ENCODE results near the gene ZNF473.

The ZNF473 gene

GRCh38 chr19:50051964-50052363, 26.2 kb downstream of the ZNF473 start:
- Histone ChIP-seq H3K79me2 (ENCODE audit: insufficient read depth, low read length) (no peaks in the 10 kb centered on the region), H3K27me3 (ENCODE audit: insufficient read depth, low read length, poor library complexity, severe bottlenecking) (no peaks in the 10 kb centered on the region), H3K4me3 (ENCODE audit: low read length, poor library complexity, severe bottlenecking) (no peak overlapping the region), H3K4me1 (ENCODE audit: insufficient read depth, low read length, poor library complexity, severe bottlenecking) (no peaks in the 10 kb centered on the region), H4K20me1 (ENCODE audit: insufficient read depth, low read length, poor library complexity, severe bottlenecking) (no peaks in the 10 kb centered on the region), H2AFZ (ENCODE audit: low read length) (no peak overlapping the region), H3K9ac (ENCODE audit: low read depth, low read length, poor library complexity, severe bottlenecking) (no peak overlapping the region), H3K9me2 (replicated peaks; ENCODE audit: low read depth, low read length) (no peaks in the 10 kb centered on the region), H3K9me3 (ENCODE audit: insufficient read depth, low read depth, low read length) (no peaks in the 10 kb centered on the region), H3F3A (ENCODE audit: low read depth) (no peaks in the 10 kb centered on the region), H3K36me3 (ENCODE audit: insufficient read depth, low read length) (peaks cover 11% of the 10 kb centered on the region; the same call in 1 of the 2 replicates), H3K4me2 (ENCODE audit: low read depth, low read length, poor library complexity, severe bottlenecking) (no peak overlapping the region)
- no peak for TF ChIP-seq EZH2phosphoT487 (IDR thresholded peaks at IDR 0.05; ENCODE audit: borderline replicate concordance)
- TF ChIP-seq, protein P1, sequence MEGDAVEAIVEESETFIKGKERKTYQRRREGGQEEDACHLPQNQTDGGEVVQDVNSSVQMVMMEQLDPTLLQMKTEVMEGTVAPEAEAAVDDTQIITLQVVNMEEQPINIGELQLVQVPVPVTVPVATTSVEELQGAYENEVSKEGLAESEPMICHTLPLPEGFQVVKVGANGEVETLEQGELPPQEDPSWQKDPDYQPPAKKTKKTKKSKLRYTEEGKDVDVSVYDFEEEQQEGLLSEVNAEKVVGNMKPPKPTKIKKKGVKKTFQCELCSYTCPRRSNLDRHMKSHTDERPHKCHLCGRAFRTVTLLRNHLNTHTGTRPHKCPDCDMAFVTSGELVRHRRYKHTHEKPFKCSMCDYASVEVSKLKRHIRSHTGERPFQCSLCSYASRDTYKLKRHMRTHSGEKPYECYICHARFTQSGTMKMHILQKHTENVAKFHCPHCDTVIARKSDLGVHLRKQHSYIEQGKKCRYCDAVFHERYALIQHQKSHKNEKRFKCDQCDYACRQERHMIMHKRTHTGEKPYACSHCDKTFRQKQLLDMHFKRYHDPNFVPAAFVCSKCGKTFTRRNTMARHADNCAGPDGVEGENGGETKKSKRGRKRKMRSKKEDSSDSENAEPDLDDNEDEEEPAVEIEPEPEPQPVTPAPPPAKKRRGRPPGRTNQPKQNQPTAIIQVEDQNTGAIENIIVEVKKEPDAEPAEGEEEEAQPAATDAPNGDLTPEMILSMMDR (conservative IDR thresholded peaks at IDR 0.05; ENCODE audit: low read length), result no peak

GRCh38 chr19:50053119-50053518, 27.3 kb downstream of the ZNF473 start:
- H2AFZ ChIP-seq (ENCODE audit: low read length), result no peak overlapping the region
- H3K27me3 ChIP-seq (ENCODE audit: insufficient read depth, low read length, poor library complexity, severe bottlenecking), result no peaks in the 10 kb centered on the region
- no peaks in the 10 kb centered on the region for H3F3A ChIP-seq (ENCODE audit: low read depth)
- H3K9me3 ChIP-seq (ENCODE audit: insufficient read depth, low read depth, low read length), result peaks cover under 1% of the 10 kb centered on the region; the same call in 1 of the 2 replicates
- peaks cover 1% of the 10 kb centered on the region; the same call in 1 of the 2 replicates for H3K36me3 ChIP-seq (ENCODE audit: insufficient read depth, low read length)
- H3K4me3 ChIP-seq (ENCODE audit: low read length, poor library complexity, severe bottlenecking), result no peak overlapping the region
- TF ChIP-seq, protein P1 (conservative IDR thresholded peaks at IDR 0.05; ENCODE audit: low read length), result no peak
- TF ChIP-seq EZH2phosphoT487 (IDR thresholded peaks at IDR 0.05; ENCODE audit: borderline replicate concordance), result no peak
- H3K4me1 ChIP-seq (ENCODE audit: insufficient read depth, low read length, poor library complexity, severe bottlenecking), result no peaks in the 10 kb centered on the region
- no peak overlapping the region for H3K9ac ChIP-seq (ENCODE audit: low read depth, low read length, poor library complexity, severe bottlenecking)
- H3K4me2 ChIP-seq (ENCODE audit: low read depth, low read length, poor library complexity, severe bottlenecking), result no peak overlapping the region
- H4K20me1 ChIP-seq (ENCODE audit: insufficient read depth, low read length, poor library complexity, severe bottlenecking), result no peaks in the 10 kb centered on the region
- H3K9me2 ChIP-seq (replicated peaks; ENCODE audit: low read depth, low read length), result no peaks in the 10 kb centered on the region
- no peaks in the 10 kb centered on the region for H3K79me2 ChIP-seq (ENCODE audit: insufficient read depth, low read length)

DNA sequence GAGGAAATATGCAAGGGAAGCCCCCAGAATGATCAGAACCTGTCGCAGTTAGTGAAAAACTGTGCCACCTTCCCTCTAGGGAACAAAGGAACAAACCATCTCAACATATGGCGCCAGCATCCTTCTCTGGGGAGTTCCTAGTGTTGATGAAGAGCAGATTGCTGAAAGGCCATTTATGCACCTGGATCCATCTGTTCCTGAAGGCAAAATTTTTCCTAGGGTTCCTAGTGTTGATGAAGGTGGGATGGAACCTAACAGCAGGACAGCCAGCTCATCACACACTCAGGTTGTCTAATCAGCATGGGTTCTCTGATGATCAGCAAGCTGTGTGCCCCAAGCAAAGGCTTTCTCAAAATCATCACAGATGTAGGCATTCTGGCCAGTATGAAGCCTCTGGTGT, 32.6 kb downstream of the ZNF473 start:
- Histone ChIP-seq H3K79me2 (ENCODE audit: insufficient read depth, low read length) (no peaks in the 10 kb centered on the region), H2AFZ (ENCODE audit: low read length) (no peak overlapping the region), H3K9me3 (ENCODE audit: insufficient read depth, low read depth, low read length) (peaks cover 23% of the 10 kb centered on the region; the same call in 1 of the 2 replicates), H3K9ac (ENCODE audit: low read depth, low read length, poor library complexity, severe bottlenecking) (no peak overlapping the region), H3K36me3 (ENCODE audit: insufficient read depth, low read length) (no peaks in the 10 kb centered on the region), H3K4me2 (ENCODE audit: low read depth, low read length, poor library complexity, severe bottlenecking) (no peak overlapping the region), H3K9me2 (replicated peaks; ENCODE audit: low read depth, low read length) (no peaks in the 10 kb centered on the region), H3F3A (ENCODE audit: low read depth) (no peaks in the 10 kb centered on the region), H3K4me1 (ENCODE audit: insufficient read depth, low read length, poor library complexity, severe bottlenecking) (no peaks in the 10 kb centered on the region), H3K4me3 (ENCODE audit: low read length, poor library complexity, severe bottlenecking) (no peak overlapping the region), H4K20me1 (ENCODE audit: insufficient read depth, low read length, poor library complexity, severe bottlenecking) (no peaks in the 10 kb centered on the region), H3K27me3 (ENCODE audit: insufficient read depth, low read length, poor library complexity, severe bottlenecking) (no peaks in the 10 kb centered on the region)
- TF ChIP-seq, protein P1 (conservative IDR thresholded peaks at IDR 0.05; ENCODE audit: low read length), result no peak
- TF ChIP-seq EZH2phosphoT487 (IDR thresholded peaks at IDR 0.05; ENCODE audit: borderline replicate concordance), result no peak

Measured in Loucy (cell line).